SK-N-SH (cell line): ENCODE results near the gene KSR2.

ENCODE experiments used
- CHD2 ChIP-seq: fragments of 150-350 bp; IDR thresholded peaks from 2 replicates; pipeline ENCODE4 v1.6.1; 2018; ENCODE audit warnings: low read length; ENCODE audit not compliant: partially characterized antibody
- CTCF ChIP-seq: fragments of 200-600 bp; sonication (generic); IDR thresholded peaks from 2 replicates; pipeline ENCODE4 v1.6.1; 2017; ENCODE audit warnings: antibody characterized with exemption, mild to moderate bottlenecking, moderate library complexity
- EP300 ChIP-seq, 2 experiments: IDR thresholded peaks; 2 replicates each; pipeline versions ENCODE4 v1.4.0 to v1.6.1; 2012; ENCODE audit warnings: borderline replicate concordance in 1 of 2, low read depth in 1 of 2, low read length in 1 of 2
- FOXJ3 ChIP-seq: sonication (generic); formaldehyde crosslinking; IDR thresholded peaks from 2 replicates; pipeline ENCODE4 v1.5.1; 2020; ENCODE audit warnings: mild to moderate bottlenecking, missing genetic modification reagents
- NFIC ChIP-seq: IDR thresholded peaks from 2 replicates; pipeline ENCODE4 v1.4.0; 2012; ENCODE audit warnings: borderline replicate concordance
- POLR2AphosphoS5 ChIP-seq: IDR thresholded peaks from 2 replicates; pipeline ENCODE4 v1.6.1; 2012; ENCODE audit warnings: low read depth, low read length
- RAD21 ChIP-seq: IDR thresholded peaks from 2 replicates; pipeline ENCODE4 v1.6.1; 2012; ENCODE audit warnings: mild to moderate bottlenecking, low read length
- RXRA ChIP-seq: IDR thresholded peaks from 2 replicates; pipeline ENCODE4 v1.4.0; 2012; ENCODE audit warnings: low read depth, mild to moderate bottlenecking, borderline replicate concordance
- SIN3A ChIP-seq: IDR thresholded peaks from 2 replicates; pipeline ENCODE4 v1.6.1; 2012; ENCODE audit warnings: low read depth, mild to moderate bottlenecking, low read length, moderate library complexity, borderline replicate concordance
- SMC3 ChIP-seq: IDR thresholded peaks from 2 replicates; pipeline ENCODE4 v1.6.1; 2012; ENCODE audit warnings: low read depth, low read length, improper control_type of control experiment
- USF2 ChIP-seq: fragments of 150-350 bp; IDR thresholded peaks from 2 replicates; pipeline ENCODE4 v1.6.1; 2017; ENCODE audit warnings: antibody characterized with exemption, low read length, low read depth, borderline replicate concordance
- ZBTB33 ChIP-seq: IDR thresholded peaks from 2 replicates; pipeline ENCODE4 v1.4.0; 2012; ENCODE audit warnings: low read depth, borderline replicate concordance

GRCh38 chr12:117563706-117564105, 405.1 kb downstream of the KSR2 start:
- TF ChIP-seq EP300 (IDR thresholded peaks at IDR 0.05; ENCODE audit: borderline replicate concordance in 1 of 2, low read depth in 1 of 2, low read length in 1 of 2) (no peak), RAD21 (no peak), ZBTB33 (no peak), FOXJ3 (CRISPR knock-in tag) (no peak), POLR2AphosphoS5 (no peak), CTCF (no peak), RXRA (no peak), SMC3 (no peak), USF2 (no peak), SIN3A (no peak), CHD2 (no peak), NFIC (no peak)
